Adipocyte (in vitro differentiated cells): ENCODE measurements around the gene MLLT3.

Experiments
- DNase-seq: peaks from one replicate; pipeline ENCODE4 v3.0.0-alpha.2; 2015; ENCODE audit warnings: low read depth
- H3K27me3 ChIP-seq: replicated peaks from 2 replicates; pipeline ENCODE4 v1.7.0; 2013; ENCODE audit warnings: mild to moderate bottlenecking, low read length, moderate library complexity; ENCODE audit not compliant: control insufficient read depth, insufficient read depth
- H3K36me3 ChIP-seq: 2 replicates; pipeline ENCODE4 v1.7.0; 2013; ENCODE audit warnings: low read length, mild to moderate bottlenecking, moderate library complexity; ENCODE audit not compliant: control insufficient read depth, insufficient read depth, severe bottlenecking
- H3K4me1 ChIP-seq: 2 replicates; pipeline ENCODE4 v1.7.0; 2013; ENCODE audit warnings: mild to moderate bottlenecking, low read length, moderate library complexity; ENCODE audit not compliant: control insufficient read depth, insufficient read depth
- H3K4me3 ChIP-seq: 2 replicates; pipeline ENCODE4 v1.7.0; 2013; ENCODE audit warnings: mild to moderate bottlenecking, low read length, moderate library complexity
- H3K9ac ChIP-seq: 2 replicates; pipeline ENCODE4 v1.7.0; 2013; ENCODE audit warnings: mild to moderate bottlenecking, low read length, moderate library complexity
- H3K9me3 ChIP-seq: 2 replicates; pipeline ENCODE4 v1.7.0; 2013; ENCODE audit warnings: mild to moderate bottlenecking, low read length, moderate library complexity; ENCODE audit not compliant: control insufficient read depth

MLLT3 gene

DNA sequence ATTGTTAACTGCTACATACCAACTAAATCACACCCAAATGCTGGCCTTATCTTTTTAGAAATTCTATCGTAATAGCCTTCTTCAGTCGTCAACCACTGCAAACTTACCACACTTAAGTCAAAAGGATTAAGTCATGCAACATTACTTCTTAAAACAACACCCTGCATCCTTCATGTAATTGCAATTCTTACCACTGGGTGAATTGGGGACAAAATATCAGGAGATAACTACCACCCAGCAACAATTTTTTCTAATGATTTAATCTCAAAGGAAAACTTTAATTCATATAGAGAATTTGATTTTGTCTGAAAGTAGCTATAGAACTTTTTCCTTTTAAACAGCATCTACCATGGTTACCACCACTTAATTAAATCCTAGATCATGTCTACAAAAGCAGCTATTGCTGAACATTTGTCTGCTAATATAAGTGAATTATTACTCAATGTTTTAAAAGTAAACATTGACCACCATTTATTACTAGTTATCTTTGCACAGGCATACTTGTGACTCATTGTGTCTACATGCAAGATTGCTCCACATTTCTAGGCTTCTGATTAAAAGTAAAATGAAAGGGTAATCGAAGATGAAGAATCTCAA lies 10.5 kb downstream of the MLLT3 start:
- peaks cover 13% of the 10 kb centered on the region for H3K4me1 ChIP-seq
- no peaks in the 10 kb centered on the region for H3K9me3 ChIP-seq
- no peaks in the 10 kb centered on the region for H3K27me3 ChIP-seq
- H3K9ac ChIP-seq: peak overlapping the region; percentile 3
- H3K36me3 ChIP-seq: no peaks in the 10 kb centered on the region
- H3K4me3 ChIP-seq: peak overlapping the region; percentile 63
- DNase-seq: peak; percentile 78

DNA sequence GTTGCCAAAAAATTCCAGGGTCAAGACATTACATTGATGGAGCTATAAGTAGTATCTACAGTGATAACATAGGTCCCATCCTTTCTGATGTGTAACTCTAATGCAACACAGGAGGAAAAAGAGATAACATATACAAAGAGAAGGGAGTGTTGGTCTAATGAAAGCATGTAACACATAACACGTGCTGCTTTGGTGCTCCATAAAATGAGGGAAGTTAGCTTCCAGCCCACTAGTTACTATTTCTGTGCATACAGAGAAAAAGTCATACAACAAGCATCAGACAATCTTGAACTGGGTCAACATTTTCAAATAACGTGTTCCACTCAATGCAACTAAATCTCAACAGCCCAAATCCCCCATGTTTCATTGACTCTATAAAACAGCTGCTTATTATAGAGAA lies 11.7 kb downstream of the MLLT3 start:
- Histone ChIP-seq H3K9ac (no peak overlapping the region), H3K36me3 (no peaks in the 10 kb centered on the region), H3K4me1 (peaks cover 13% of the 10 kb centered on the region), H3K9me3 (no peaks in the 10 kb centered on the region), H3K4me3 (no peak overlapping the region), H3K27me3 (no peaks in the 10 kb centered on the region)
- no peak for DNase-seq

DNA sequence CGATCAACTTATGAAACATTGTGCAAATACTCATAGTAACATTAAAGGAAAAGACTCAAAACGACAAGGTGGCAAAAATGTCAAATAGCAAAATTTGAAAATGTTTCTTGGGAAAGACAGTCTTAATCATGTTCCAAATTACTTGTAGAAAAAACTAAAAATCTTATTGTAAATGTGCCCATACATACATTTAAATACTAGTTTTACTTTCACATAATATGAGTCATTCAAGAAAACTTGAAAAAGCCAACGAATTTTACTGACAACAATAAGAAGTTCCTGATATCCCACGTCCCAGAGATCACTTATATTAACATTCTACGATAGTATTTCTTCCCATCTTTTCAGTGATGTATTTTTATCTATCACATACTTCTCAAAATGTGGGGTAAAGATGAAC lies 13.7 kb downstream of the MLLT3 start:
- no peaks in the 10 kb centered on the region for H3K27me3 ChIP-seq
- DNase-seq: no peak
- H3K36me3 ChIP-seq: no peaks in the 10 kb centered on the region
- no peaks in the 10 kb centered on the region for H3K9me3 ChIP-seq
- no peak overlapping the region for H3K4me3 ChIP-seq
- H3K4me1 ChIP-seq: peaks cover 30% of the 10 kb centered on the region
- no peak overlapping the region for H3K9ac ChIP-seq

- H3K9ac ChIP-seq: no peak overlapping the region
- no peaks in the 10 kb centered on the region for H3K9me3 ChIP-seq
- H3K36me3 ChIP-seq: no peaks in the 10 kb centered on the region
- H3K27me3 ChIP-seq: no peaks in the 10 kb centered on the region
- no peak overlapping the region for H3K4me3 ChIP-seq
- no peak for DNase-seq
- H3K4me1 ChIP-seq: peaks cover 36% of the 10 kb centered on the region
These were observed 15.6 kb downstream of the MLLT3 start for GRCh38 chr9:20606652-20607051.

- Histone ChIP-seq H3K9me3 (no peaks in the 10 kb centered on the region), H3K27me3 (no peaks in the 10 kb centered on the region), H3K4me3 (peak overlapping the region; percentile 75), H3K36me3 (no peaks in the 10 kb centered on the region), H3K4me1 (peaks cover 38% of the 10 kb centered on the region), H3K9ac (peak overlapping the region; percentile 70)
- peak; percentile 67 for DNase-seq
These were observed 17.7 kb downstream of the MLLT3 start for GRCh38 chr9:20604562-20604961.

DNA sequence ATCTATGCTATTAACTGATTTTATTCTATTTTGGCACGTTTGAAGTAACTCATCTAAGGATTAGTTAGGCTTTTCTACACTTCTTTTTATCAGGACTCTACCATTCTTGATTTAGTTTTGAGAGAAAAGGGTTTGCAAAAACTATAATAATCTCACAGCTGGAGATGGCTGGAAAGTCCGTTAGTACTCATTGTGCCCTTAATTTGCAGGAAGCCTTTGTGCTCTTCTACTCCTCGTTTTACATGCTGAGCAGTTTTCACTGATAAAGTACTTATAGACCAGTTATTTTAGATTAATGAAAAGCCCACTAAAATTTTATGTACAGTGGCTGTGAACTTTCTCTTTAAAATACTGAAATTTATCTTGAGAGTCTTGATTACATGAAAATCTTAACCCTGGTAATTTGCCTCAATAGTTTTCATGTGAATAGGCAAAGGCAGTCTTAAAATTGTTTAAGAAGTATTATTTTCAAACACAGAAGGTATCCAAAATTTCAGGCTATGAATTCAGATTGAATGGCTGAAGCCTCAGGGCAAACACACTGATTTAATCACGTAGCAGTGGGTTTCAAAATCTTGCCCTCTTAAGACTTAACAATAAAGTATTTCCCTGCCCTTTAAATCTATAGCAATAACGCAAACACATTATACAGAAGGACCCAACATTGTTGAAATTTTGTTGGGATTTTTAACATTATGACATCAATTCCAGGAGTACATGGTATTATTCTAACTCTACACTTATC lies 18.6 kb downstream of the MLLT3 start:
- peak overlapping the region; percentile 75 for H3K4me3 ChIP-seq
- DNase-seq: peak; percentile 76
- no peaks in the 10 kb centered on the region for H3K27me3 ChIP-seq
- H3K36me3 ChIP-seq: no peaks in the 10 kb centered on the region
- no peaks in the 10 kb centered on the region for H3K9me3 ChIP-seq
- H3K9ac ChIP-seq: peak overlapping the region; percentile 70
- H3K4me1 ChIP-seq: peaks cover 42% of the 10 kb centered on the region

GRCh38 chr9:20601292-20601691 lies 21.0 kb downstream of the MLLT3 start:
- Histone ChIP-seq H3K27me3 (no peaks in the 10 kb centered on the region), H3K4me1 (peaks cover 57% of the 10 kb centered on the region), H3K4me3 (no peak overlapping the region), H3K9ac (no peak overlapping the region), H3K36me3 (no peaks in the 10 kb centered on the region), H3K9me3 (no peaks in the 10 kb centered on the region)
- DNase-seq: no peak

DNA sequence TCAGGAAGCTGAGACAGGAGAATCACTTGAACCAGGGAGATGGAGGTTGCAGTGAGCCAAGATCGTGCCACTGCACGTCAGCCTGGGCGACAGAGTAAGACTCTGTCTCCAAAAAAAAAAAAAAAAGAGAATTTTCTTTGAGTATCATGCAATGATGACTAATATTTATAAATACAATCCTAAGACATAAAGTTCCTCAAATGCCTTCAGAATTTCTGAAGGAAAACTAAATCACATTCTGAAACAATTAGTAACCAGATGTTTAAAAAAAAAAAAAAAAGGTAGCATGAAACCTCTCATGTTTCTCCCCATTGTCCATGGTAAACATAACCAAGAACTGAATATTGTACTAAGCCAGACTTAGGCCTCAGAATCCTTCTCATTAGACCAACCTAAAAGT lies 23.1 kb downstream of the MLLT3 start:
- Histone ChIP-seq H3K36me3 (no peaks in the 10 kb centered on the region), H3K4me3 (no peak overlapping the region), H3K27me3 (no peaks in the 10 kb centered on the region), H3K9ac (no peak overlapping the region), H3K4me1 (peaks cover 47% of the 10 kb centered on the region), H3K9me3 (no peaks in the 10 kb centered on the region)
- DNase-seq: peak; percentile 76

DNA sequence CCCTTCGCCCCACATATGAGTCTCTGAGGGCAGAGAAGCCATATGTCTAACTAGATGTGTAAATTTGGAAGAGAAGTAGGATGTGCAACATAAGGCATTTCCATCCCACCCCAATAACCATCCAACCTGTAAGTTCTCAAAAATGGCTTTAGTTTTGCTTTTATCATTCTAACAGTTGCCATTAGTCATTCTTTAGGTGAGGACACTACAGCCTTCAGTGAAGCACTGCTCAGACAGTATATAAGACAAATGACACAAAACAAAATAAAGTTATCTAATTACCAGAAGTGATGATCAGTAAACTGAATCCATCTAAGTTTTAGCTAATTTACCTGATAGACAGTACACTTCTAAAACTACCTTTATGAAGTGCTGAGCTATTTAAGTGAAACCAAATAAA lies 23.9 kb downstream of the MLLT3 start:
- H3K27me3 ChIP-seq: no peaks in the 10 kb centered on the region
- H3K4me1 ChIP-seq: peaks cover 42% of the 10 kb centered on the region

DNA sequence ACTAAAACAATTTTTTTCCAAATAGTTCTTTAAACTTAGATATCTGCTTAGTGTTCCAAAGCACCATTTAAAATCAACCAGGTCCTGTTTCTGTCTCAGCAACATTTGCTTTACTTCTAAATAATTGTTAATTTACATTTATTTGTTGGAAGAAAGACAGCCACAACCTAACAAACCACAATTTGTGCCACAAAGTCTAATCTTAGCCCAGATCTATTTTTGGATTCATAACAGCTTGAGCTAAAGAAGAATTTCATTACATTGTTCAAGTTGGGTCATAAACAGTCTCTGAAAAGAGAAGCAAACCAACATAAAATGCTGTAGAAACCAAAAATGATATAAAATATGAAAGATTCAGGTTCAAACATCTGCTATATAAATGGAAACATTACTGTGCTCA lies 24.4 kb downstream of the MLLT3 start:
- Histone ChIP-seq H3K4me1 (peaks cover 45% of the 10 kb centered on the region), H3K9me3 (no peaks in the 10 kb centered on the region), H3K4me3 (no peak overlapping the region), H3K36me3 (no peaks in the 10 kb centered on the region), H3K27me3 (no peaks in the 10 kb centered on the region), H3K9ac (no peak overlapping the region)
- peak; percentile 50 for DNase-seq

More for the DNA sequence above, 23.9 kb downstream of the MLLT3 start:
- H3K9me3 ChIP-seq: no peaks in the 10 kb centered on the region
- no peaks in the 10 kb centered on the region for H3K36me3 ChIP-seq
- no peak for DNase-seq
- H3K9ac ChIP-seq: no peak overlapping the region
- H3K4me3 ChIP-seq: no peak overlapping the region

- DNase-seq: no peak
- H3K27me3 ChIP-seq: no peaks in the 10 kb centered on the region
- H3K4me3 ChIP-seq: no peak overlapping the region
- peaks cover 29% of the 10 kb centered on the region for H3K4me1 ChIP-seq
- no peaks in the 10 kb centered on the region for H3K36me3 ChIP-seq
- H3K9me3 ChIP-seq: no peaks in the 10 kb centered on the region
- no peak overlapping the region for H3K9ac ChIP-seq
These were observed 27.7 kb downstream of the MLLT3 start for GRCh38 chr9:20594608-20595007.
